RWPE2 (cell line): ENCODE measurements around the gene EXOC1.
"Not testable (repeated sequence)": the region's sequence is repeated elsewhere in the genome, so short reads cannot be mapped to it uniquely, and the experiment has no call there.

Experiments
- ATAC-seq: fragments of 200-7000 bp; cut with Tn5 transposase; 3 replicates; pipeline ENCODE4 v1.9.1; 2021; ENCODE audit warnings: low read depth
- DNase-seq: peaks from one replicate; pipeline ENCODE4 v3.0.0-alpha.2; 2020; ENCODE audit warnings: low spot score
- H3K27ac ChIP-seq: fragments of 450-650 bp; 2 replicates; pipeline ENCODE4 v1.5.1; 2017; ENCODE audit warnings: mild to moderate bottlenecking; ENCODE audit not compliant: poor library complexity, severe bottlenecking
- H3K27me3 ChIP-seq: fragments of 250-450 bp; sonication (Bioruptor Pico); 2 replicates; pipeline ENCODE4 v1.5.1; 2021; ENCODE audit warnings: mild to moderate bottlenecking, moderate library complexity; ENCODE audit not compliant: insufficient read depth, poor library complexity, severe bottlenecking
- H3K36me3 ChIP-seq: fragments of 250-450 bp; sonication (Bioruptor Pico); 2 replicates; pipeline ENCODE4 v1.5.1; 2020; ENCODE audit warnings: low read depth, mild to moderate bottlenecking, moderate library complexity
- H3K4me1 ChIP-seq: fragments of 250-450 bp; sonication (Bioruptor Pico); 2 replicates; pipeline ENCODE4 v1.5.1; 2021; ENCODE audit warnings: mild to moderate bottlenecking, moderate library complexity; ENCODE audit not compliant: insufficient read depth, poor library complexity, severe bottlenecking
- H3K4me3 ChIP-seq: fragments of 250-450 bp; sonication (Bioruptor Pico); 2 replicates; pipeline ENCODE4 v1.5.1; 2021; ENCODE audit warnings: mild to moderate bottlenecking, moderate library complexity; ENCODE audit not compliant: severe bottlenecking
- H3K9me3 ChIP-seq: fragments of 250-450 bp; sonication (Bioruptor Pico); 2 replicates; pipeline ENCODE4 v1.5.1; 2021; ENCODE audit warnings: mild to moderate bottlenecking, moderate library complexity; ENCODE audit not compliant: severe bottlenecking
- TF ChIP-seq, protein P1 (sequence below): fragments of 450-650 bp; IDR thresholded peaks from one replicate; pipeline ENCODE4 v1.5.1; 2017; ENCODE audit warnings: mild to moderate bottlenecking, moderate library complexity; ENCODE audit not compliant: poor library complexity, severe bottlenecking

The EXOC1 gene

GRCh38 chr4:55931043-55931442 is 77.6 kb downstream of the EXOC1 start:
- TF ChIP-seq, protein P1, sequence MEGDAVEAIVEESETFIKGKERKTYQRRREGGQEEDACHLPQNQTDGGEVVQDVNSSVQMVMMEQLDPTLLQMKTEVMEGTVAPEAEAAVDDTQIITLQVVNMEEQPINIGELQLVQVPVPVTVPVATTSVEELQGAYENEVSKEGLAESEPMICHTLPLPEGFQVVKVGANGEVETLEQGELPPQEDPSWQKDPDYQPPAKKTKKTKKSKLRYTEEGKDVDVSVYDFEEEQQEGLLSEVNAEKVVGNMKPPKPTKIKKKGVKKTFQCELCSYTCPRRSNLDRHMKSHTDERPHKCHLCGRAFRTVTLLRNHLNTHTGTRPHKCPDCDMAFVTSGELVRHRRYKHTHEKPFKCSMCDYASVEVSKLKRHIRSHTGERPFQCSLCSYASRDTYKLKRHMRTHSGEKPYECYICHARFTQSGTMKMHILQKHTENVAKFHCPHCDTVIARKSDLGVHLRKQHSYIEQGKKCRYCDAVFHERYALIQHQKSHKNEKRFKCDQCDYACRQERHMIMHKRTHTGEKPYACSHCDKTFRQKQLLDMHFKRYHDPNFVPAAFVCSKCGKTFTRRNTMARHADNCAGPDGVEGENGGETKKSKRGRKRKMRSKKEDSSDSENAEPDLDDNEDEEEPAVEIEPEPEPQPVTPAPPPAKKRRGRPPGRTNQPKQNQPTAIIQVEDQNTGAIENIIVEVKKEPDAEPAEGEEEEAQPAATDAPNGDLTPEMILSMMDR: no peak

DNA sequence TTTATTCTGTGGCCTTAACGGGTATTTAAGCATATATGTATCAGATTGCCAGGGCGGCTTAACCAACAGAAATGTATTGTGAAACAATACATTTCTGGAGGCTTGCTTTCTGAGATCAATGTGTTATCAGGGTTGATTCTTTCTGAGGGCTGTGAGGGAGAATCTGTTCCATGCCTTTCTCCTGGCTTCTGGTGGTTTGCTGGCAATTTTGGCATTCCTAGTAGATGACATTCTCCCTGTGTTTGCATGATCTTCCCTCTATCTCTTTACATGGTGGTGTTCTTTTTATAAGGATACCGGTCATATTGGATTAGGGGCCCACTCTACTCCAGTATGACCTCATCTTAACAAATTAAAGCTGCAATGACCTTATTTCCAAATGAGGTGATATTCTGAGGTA is 78.4 kb downstream of the EXOC1 start:
- Histone ChIP-seq H3K27ac (no peak overlapping the region), H3K36me3 (no peaks in the 10 kb centered on the region), H3K4me1 (no peaks in the 10 kb centered on the region), H3K27me3 (no peaks in the 10 kb centered on the region), H3K9me3 (peaks cover 3% of the 10 kb centered on the region), H3K4me3 (no peak overlapping the region)
- DNase-seq: no peak
- TF ChIP-seq, protein P1: no peak
- no peak for ATAC-seq

More at GRCh38 chr4:55931043-55931442, 77.6 kb downstream of the EXOC1 start:
- no peaks in the 10 kb centered on the region for H3K27me3 ChIP-seq
- H3K27ac ChIP-seq: no peak overlapping the region
- DNase-seq (no peak), ATAC-seq (no peak)
- no peak overlapping the region for H3K4me3 ChIP-seq
- no peaks in the 10 kb centered on the region for H3K4me1 ChIP-seq
- H3K36me3 ChIP-seq: no peaks in the 10 kb centered on the region
- H3K9me3 ChIP-seq: no peaks in the 10 kb centered on the region

DNA sequence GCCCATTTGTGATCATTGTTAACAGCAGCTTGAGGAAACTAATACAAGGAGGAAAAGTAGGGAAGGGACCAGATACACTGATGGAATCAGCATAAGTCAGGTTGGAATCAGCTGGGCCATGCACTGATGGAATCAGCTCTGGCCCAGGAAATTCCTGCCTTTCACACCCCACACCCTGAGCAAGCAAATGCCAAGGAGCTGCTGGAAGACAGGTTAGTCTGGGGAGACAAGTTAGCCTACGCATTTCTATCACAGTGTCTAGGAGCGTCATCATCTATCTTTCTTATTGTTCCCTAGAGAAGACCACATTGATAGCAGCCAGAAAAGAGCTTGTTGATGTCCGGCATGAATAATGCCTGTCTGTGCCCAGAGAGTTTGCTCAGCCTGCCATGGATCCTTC is 79.1 kb downstream of the EXOC1 start:
- H3K36me3 ChIP-seq: no peaks in the 10 kb centered on the region
- no peaks in the 10 kb centered on the region for H3K27me3 ChIP-seq
- no peak overlapping the region for H3K4me3 ChIP-seq
- H3K4me1 ChIP-seq: no peaks in the 10 kb centered on the region
- peaks cover 3% of the 10 kb centered on the region for H3K9me3 ChIP-seq
- TF ChIP-seq, protein P1: no peak
- ATAC-seq: no peak
- no peak for DNase-seq
- H3K27ac ChIP-seq: no peak overlapping the region

GRCh38 chr4:55933611-55934010 is 80.2 kb downstream of the EXOC1 start:
- Histone ChIP-seq H3K36me3 (no peaks in the 10 kb centered on the region), H3K9me3 (peaks cover 3% of the 10 kb centered on the region), H3K27ac (no peak overlapping the region), H3K4me3 (no peak overlapping the region), H3K4me1 (no peaks in the 10 kb centered on the region), H3K27me3 (no peaks in the 10 kb centered on the region)
- ATAC-seq (no peak), DNase-seq (no peak)
- TF ChIP-seq, protein P1: no peak

DNA sequence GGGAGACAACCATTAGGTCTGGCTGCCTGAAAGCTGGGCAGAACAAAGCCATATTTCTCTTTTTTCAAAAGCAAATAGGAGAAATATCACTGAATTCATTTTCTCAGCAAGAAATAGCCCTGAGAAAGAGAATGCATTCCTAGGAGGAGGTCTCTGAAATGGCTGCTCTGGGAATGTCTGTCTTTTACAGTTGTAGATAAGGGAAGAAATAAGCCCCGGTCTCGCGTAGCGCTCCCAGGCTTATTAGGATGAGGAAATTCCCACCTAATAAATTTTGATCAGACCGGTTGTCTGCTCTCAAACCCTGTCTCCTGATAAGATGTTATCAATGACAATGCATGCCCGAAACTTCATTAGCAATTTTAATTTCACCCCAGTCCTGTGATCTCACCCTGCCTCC is 82.5 kb downstream of the EXOC1 start:
- not testable (repeated sequence) for H3K4me3 ChIP-seq, H3K27ac ChIP-seq, DNase-seq, H3K4me1 ChIP-seq, H3K9me3 ChIP-seq, ATAC-seq, H3K36me3 ChIP-seq, H3K27me3 ChIP-seq
